WTC11 (cell line): Measurements from ENCODE around the gene CACNG1. TPM values are rescaled to one million over a fixed set of nuclear protein-coding genes. Genes with fewer than 3 reads are reported as not detected.
"Not testable (repeated sequence)": the region's sequence is repeated elsewhere in the genome, so short reads cannot be mapped to it uniquely, and the experiment has no call there.

Experiments
- ATAC-seq: fragments of 200-7000 bp; cut with Tn5 transposase; 2 replicates; pipeline ENCODE4 v1.10.0; 2021; ENCODE audit warnings: mild to moderate bottlenecking, moderate library complexity
- CTCF ChIA-PET: fragments of 300-600 bp; sonication (Branson Sonifier 250); formaldehyde crosslinking; loops from one replicate; lab custom pipeline; 2021; ENCODE audit warnings: antibody characterized with exemption; lab: Charles Lee
- POLR2A ChIA-PET: fragments of 350-600 bp; sonication (Branson Sonifier 250); formaldehyde crosslinking; loops from one replicate; lab custom pipeline; 2021; ENCODE audit warnings: antibody characterized with exemption; lab: Charles Lee
- DNase-seq: peaks from one replicate; pipeline ENCODE4 v3.0.0; 2021; ENCODE audit warnings: low spot score
- H3K27ac Mint-ChIP-seq: 2 replicates; pipeline ENCODE4 v1.8.0; 2021; ENCODE audit warnings: mixed read lengths
- H3K27me3 Mint-ChIP-seq: 2 replicates; pipeline ENCODE4 v1.8.0; 2021; ENCODE audit warnings: low read depth, mild to moderate bottlenecking, moderate library complexity, mixed read lengths
- H3K36me3 Mint-ChIP-seq: 2 replicates; pipeline ENCODE4 v1.8.0; 2021; ENCODE audit warnings: mixed read lengths
- H3K4me1 Mint-ChIP-seq: 2 replicates; pipeline ENCODE4 v1.8.0; 2022; ENCODE audit warnings: mixed read lengths
- H3K4me3 Mint-ChIP-seq: 2 replicates; pipeline ENCODE4 v1.8.0; 2021; ENCODE audit warnings: mild to moderate bottlenecking, moderate library complexity, mixed read lengths
- H3K9me3 Mint-ChIP-seq: 2 replicates; pipeline ENCODE4 v1.8.0; 2021; ENCODE audit warnings: mixed read lengths
- AR ChIP-seq: fragments of 250-450 bp; sonication (Bioruptor Pico); IDR thresholded peaks from 2 replicates; pipeline ENCODE4 v1.9.0; 2021; ENCODE audit warnings: mild to moderate bottlenecking
- ATF1 ChIP-seq: sonication (generic); formaldehyde crosslinking; IDR thresholded peaks from 2 replicates; pipeline ENCODE4 v1.8.1; 2023; ENCODE audit warnings: mild to moderate bottlenecking, moderate library complexity, missing genetic modification reagents
- ERG ChIP-seq: fragments of 250-450 bp; sonication (Bioruptor Pico); IDR thresholded peaks from 2 replicates; pipeline ENCODE4 v1.8.0; 2021; ENCODE audit warnings: mild to moderate bottlenecking
- GABPB1 ChIP-seq: sonication (generic); formaldehyde crosslinking; IDR thresholded peaks from 2 replicates; pipeline ENCODE4 v1.8.1; 2023; ENCODE audit warnings: mild to moderate bottlenecking, missing genetic modification reagents
- JAZF1 ChIP-seq: fragments of 250-450 bp; sonication (Bioruptor Pico); IDR thresholded peaks from 2 replicates; pipeline ENCODE4 v1.9.0; 2021; ENCODE audit warnings: moderate library complexity, mild to moderate bottlenecking, inconsistent platforms
- KAT7 ChIP-seq: sonication (generic); formaldehyde crosslinking; IDR thresholded peaks from 2 replicates; pipeline ENCODE4 v1.8.1; 2023; ENCODE audit warnings: missing genetic modification reagents, mild to moderate bottlenecking, borderline replicate concordance
- MXD4 ChIP-seq: fragments of 250-450 bp; sonication (Bioruptor Pico); IDR thresholded peaks from 2 replicates; pipeline ENCODE4 v1.8.0; 2021; ENCODE audit warnings: mild to moderate bottlenecking, moderate library complexity, borderline replicate concordance
- OVOL2 ChIP-seq: fragments of 250-450 bp; sonication (Bioruptor Pico); IDR thresholded peaks from 2 replicates; pipeline ENCODE4 v1.9.0; 2021; ENCODE audit warnings: mild to moderate bottlenecking, borderline replicate concordance
- PREB ChIP-seq: sonication (generic); formaldehyde crosslinking; IDR thresholded peaks from 2 replicates; pipeline ENCODE4 v1.8.1; 2022; ENCODE audit warnings: mild to moderate bottlenecking, missing genetic modification reagents, moderate library complexity, borderline replicate concordance
- SMAD3 ChIP-seq: sonication (generic); formaldehyde crosslinking; IDR thresholded peaks from 2 replicates; pipeline ENCODE4 v1.8.0; 2022; ENCODE audit warnings: missing genetic modification reagents, mild to moderate bottlenecking, borderline replicate concordance
- SOX15 ChIP-seq: fragments of 250-450 bp; sonication (Bioruptor Pico); IDR thresholded peaks from 2 replicates; pipeline ENCODE4 v1.9.0; 2021; ENCODE audit warnings: mild to moderate bottlenecking
- TP53 ChIP-seq: sonication (generic); formaldehyde crosslinking; IDR thresholded peaks from 2 replicates; pipeline ENCODE4 v1.8.1; 2023; ENCODE audit warnings: mild to moderate bottlenecking, missing genetic modification reagents
- ZNF219 ChIP-seq: sonication (generic); formaldehyde crosslinking; IDR thresholded peaks from 2 replicates; pipeline ENCODE4 v1.8.0; 2023; ENCODE audit warnings: missing genetic modification reagents, mild to moderate bottlenecking, borderline replicate concordance
- ZNF232 ChIP-seq: sonication (generic); formaldehyde crosslinking; IDR thresholded peaks from 2 replicates; pipeline ENCODE4 v1.8.0; 2022; ENCODE audit warnings: mild to moderate bottlenecking, missing genetic modification reagents
- total RNA-seq: library from RNA; stranded (reverse); gene quantifications from 3 replicates; pipeline ENCODE4 v1.2.3, GENCODE V29; 2021
- TF ChIP-seq, protein P1 (sequence below): sonication (generic); formaldehyde crosslinking; IDR thresholded peaks from 2 replicates; pipeline ENCODE4 v1.8.0; 2022; ENCODE audit warnings: mild to moderate bottlenecking, missing genetic modification reagents
- TF ChIP-seq, protein P2 (sequence below): sonication (generic); formaldehyde crosslinking; IDR thresholded peaks from 2 replicates; pipeline ENCODE4 v1.8.1; 2023; ENCODE audit warnings: mild to moderate bottlenecking, missing genetic modification reagents, moderate library complexity
- TF ChIP-seq, protein P3 (sequence below): fragments of 200-600 bp; IDR thresholded peaks from 2 replicates; pipeline ENCODE4 v1.8.0; 2022; ENCODE audit warnings: antibody characterized with exemption

Gene CACNG1
- total RNA-seq, 1 experiment from 2014 or later: not detected

DNA sequence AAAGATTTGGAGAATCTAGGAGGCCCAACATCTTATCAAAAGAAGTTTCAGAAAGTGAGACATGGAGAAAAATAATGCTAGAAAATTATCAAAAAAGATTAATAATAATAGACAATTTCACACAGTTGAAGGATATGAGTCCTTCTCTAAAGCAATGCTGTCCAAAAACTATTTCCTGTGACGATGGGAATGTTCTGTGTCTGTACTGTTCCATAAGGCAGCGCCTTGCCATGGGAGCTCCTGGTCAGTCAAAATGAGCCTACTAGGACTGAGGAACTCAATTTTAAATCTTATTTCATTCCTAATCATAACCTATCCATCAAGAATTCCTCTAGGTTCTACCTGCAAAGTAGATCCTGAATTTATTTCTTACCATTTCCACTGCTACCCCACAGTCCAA is 49.0 kb downstream of the CACNG1 start:
- Mint-ChIP-seq H3K4me1 (no peaks in the 10 kb centered on the region), H3K36me3 (peaks cover 14% of the 10 kb centered on the region), H3K27ac (no peak overlapping the region), H3K9me3 (peaks cover 12% of the 10 kb centered on the region), H3K27me3 (no peaks in the 10 kb centered on the region), H3K4me3 (no peak overlapping the region)
- ATAC-seq: no peak
- TF ChIP-seq KAT7 (CRISPR knock-in tag): no peak
- TF ChIP-seq, protein P1, sequence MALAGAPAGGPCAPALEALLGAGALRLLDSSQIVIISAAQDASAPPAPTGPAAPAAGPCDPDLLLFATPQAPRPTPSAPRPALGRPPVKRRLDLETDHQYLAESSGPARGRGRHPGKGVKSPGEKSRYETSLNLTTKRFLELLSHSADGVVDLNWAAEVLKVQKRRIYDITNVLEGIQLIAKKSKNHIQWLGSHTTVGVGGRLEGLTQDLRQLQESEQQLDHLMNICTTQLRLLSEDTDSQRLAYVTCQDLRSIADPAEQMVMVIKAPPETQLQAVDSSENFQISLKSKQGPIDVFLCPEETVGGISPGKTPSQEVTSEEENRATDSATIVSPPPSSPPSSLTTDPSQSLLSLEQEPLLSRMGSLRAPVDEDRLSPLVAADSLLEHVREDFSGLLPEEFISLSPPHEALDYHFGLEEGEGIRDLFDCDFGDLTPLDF: no peak
- no peak for TF ChIP-seq ERG
- no peak for TF ChIP-seq TP53
- TF ChIP-seq ATF1 (CRISPR knock-in tag): no peak
- no peak for TF ChIP-seq ZNF219 (CRISPR knock-in tag)
- TF ChIP-seq ZNF232 (CRISPR knock-in tag): no peak
- no peak for TF ChIP-seq AR (CRISPR knock-in tag)
- no peak for TF ChIP-seq SMAD3 (CRISPR knock-in tag)
- TF ChIP-seq, protein P2, sequence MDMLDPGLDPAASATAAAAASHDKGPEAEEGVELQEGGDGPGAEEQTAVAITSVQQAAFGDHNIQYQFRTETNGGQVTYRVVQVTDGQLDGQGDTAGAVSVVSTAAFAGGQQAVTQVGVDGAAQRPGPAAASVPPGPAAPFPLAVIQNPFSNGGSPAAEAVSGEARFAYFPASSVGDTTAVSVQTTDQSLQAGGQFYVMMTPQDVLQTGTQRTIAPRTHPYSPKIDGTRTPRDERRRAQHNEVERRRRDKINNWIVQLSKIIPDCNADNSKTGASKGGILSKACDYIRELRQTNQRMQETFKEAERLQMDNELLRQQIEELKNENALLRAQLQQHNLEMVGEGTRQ (CRISPR knock-in tag): no peak
- no peak for TF ChIP-seq MXD4
- no peak for TF ChIP-seq PREB (CRISPR knock-in tag)
- no peak for TF ChIP-seq SOX15 (CRISPR knock-in tag)
- no peak for TF ChIP-seq JAZF1 (CRISPR knock-in tag)
- no peak for TF ChIP-seq OVOL2
- TF ChIP-seq, protein P3, sequence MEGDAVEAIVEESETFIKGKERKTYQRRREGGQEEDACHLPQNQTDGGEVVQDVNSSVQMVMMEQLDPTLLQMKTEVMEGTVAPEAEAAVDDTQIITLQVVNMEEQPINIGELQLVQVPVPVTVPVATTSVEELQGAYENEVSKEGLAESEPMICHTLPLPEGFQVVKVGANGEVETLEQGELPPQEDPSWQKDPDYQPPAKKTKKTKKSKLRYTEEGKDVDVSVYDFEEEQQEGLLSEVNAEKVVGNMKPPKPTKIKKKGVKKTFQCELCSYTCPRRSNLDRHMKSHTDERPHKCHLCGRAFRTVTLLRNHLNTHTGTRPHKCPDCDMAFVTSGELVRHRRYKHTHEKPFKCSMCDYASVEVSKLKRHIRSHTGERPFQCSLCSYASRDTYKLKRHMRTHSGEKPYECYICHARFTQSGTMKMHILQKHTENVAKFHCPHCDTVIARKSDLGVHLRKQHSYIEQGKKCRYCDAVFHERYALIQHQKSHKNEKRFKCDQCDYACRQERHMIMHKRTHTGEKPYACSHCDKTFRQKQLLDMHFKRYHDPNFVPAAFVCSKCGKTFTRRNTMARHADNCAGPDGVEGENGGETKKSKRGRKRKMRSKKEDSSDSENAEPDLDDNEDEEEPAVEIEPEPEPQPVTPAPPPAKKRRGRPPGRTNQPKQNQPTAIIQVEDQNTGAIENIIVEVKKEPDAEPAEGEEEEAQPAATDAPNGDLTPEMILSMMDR: no peak
- no peak for DNase-seq
- CTCF ChIA-PET: no interaction called here
- POLR2A ChIA-PET: no interaction called here

DNA sequence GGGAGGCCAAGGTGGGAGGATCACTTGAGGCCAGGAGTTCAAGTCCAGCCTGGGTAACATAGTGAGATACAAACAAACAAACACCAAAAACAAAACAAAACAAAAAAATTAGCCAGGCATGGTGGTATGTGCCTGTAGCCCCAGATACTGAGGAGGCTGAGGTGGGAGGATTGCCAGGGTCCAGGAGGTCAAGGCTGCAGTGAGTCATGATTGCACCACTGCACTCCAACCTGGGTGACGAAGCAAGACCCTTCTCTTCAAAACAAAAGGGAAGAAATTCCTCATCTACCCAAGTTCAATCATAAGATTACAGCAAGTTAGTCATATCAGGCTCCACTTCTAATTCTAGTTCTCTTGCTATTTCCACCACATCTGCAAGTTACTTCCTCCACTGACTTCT is 50.9 kb downstream of the CACNG1 start:
- ATAC-seq, H3K27me3 Mint-ChIP-seq, CTCF ChIA-PET, H3K4me1 Mint-ChIP-seq, H3K27ac Mint-ChIP-seq, DNase-seq, H3K9me3 Mint-ChIP-seq, POLR2A ChIA-PET, H3K36me3 Mint-ChIP-seq, H3K4me3 Mint-ChIP-seq: not testable (repeated sequence)
- peak; percentile 62; the same call in 1 of the 2 replicates for TF ChIP-seq GABPB1 (CRISPR knock-in tag)
